HG02588 (cell line): ENCODE results near the gene SUCLG2.

Experiments
- ATAC-seq: cut with Tn5 transposase; IDR thresholded peaks from one replicate; pipeline ENCODE4 v1.9.1; 2021; ENCODE audit warnings: mild to moderate bottlenecking, moderate library complexity; ENCODE audit not compliant: unreplicated experiment

SUCLG2 gene

GRCh38 chr3:67518236-67518635 lies 136.2 kb downstream of the SUCLG2 start:
- no peak for ATAC-seq

GRCh38 chr3:67517781-67518180 lies 136.6 kb downstream of the SUCLG2 start:
- ATAC-seq, result no peak

GRCh38 chr3:67516496-67516895 lies 137.9 kb downstream of the SUCLG2 start:
- no peak for ATAC-seq

- no peak for ATAC-seq
These were observed 138.6 kb downstream of the SUCLG2 start for GRCh38 chr3:67515778-67516177.

GRCh38 chr3:67509471-67510075 lies 144.8 kb downstream of the SUCLG2 start:
- no peak for ATAC-seq

- ATAC-seq, result no peak
These were observed 146.8 kb downstream of the SUCLG2 start for GRCh38 chr3:67507584-67507983.

- ATAC-seq, result no peak
These were observed 153.7 kb downstream of the SUCLG2 start for GRCh38 chr3:67500709-67501108.

- no peak for ATAC-seq
These were observed 156.7 kb downstream of the SUCLG2 start for GRCh38 chr3:67497746-67498145.

GRCh38 chr3:67495751-67496150 lies 158.7 kb downstream of the SUCLG2 start:
- ATAC-seq, result no peak

- ATAC-seq, result no peak
These were observed 160.6 kb downstream of the SUCLG2 start for GRCh38 chr3:67493808-67494207.

GRCh38 chr3:67490658-67491057 lies 163.8 kb downstream of the SUCLG2 start:
- no peak for ATAC-seq

- ATAC-seq, result no peak
These were observed 164.6 kb downstream of the SUCLG2 start for GRCh38 chr3:67489816-67490215.

GRCh38 chr3:67487564-67488114 lies 166.8 kb downstream of the SUCLG2 start:
- ATAC-seq, result no peak

- ATAC-seq, result no peak
These were observed 167.5 kb downstream of the SUCLG2 start for GRCh38 chr3:67486883-67487282.

- ATAC-seq, result no peak
These were observed 170.3 kb downstream of the SUCLG2 start for GRCh38 chr3:67484085-67484484.

- no peak for ATAC-seq
These were observed 173.3 kb downstream of the SUCLG2 start for GRCh38 chr3:67481126-67481525.

GRCh38 chr3:67478423-67478822 lies 176.0 kb downstream of the SUCLG2 start:
- ATAC-seq, result no peak

GRCh38 chr3:67474311-67474710 lies 180.1 kb downstream of the SUCLG2 start:
- ATAC-seq, result no peak

- no peak for ATAC-seq
These were observed 181.7 kb downstream of the SUCLG2 start for GRCh38 chr3:67472674-67473201.

- ATAC-seq, result no peak
These were observed 184.2 kb downstream of the SUCLG2 start for GRCh38 chr3:67470207-67470606.

- ATAC-seq, result no peak
These were observed 185.9 kb downstream of the SUCLG2 start for GRCh38 chr3:67468511-67468910.

GRCh38 chr3:67463656-67464055 lies 190.8 kb downstream of the SUCLG2 start:
- ATAC-seq, result no peak

GRCh38 chr3:67462187-67462586 lies 192.2 kb downstream of the SUCLG2 start:
- ATAC-seq, result no peak
